Measurements from ENCODE around the gene PTPRJ. TPM values are rescaled to one million over a fixed set of nuclear protein-coding genes. Genes with fewer than 3 reads are reported as not detected.

The PTPRJ gene
- total RNA-seq, 1 donor from 2014 or later = 6.3 TPM

DNA sequence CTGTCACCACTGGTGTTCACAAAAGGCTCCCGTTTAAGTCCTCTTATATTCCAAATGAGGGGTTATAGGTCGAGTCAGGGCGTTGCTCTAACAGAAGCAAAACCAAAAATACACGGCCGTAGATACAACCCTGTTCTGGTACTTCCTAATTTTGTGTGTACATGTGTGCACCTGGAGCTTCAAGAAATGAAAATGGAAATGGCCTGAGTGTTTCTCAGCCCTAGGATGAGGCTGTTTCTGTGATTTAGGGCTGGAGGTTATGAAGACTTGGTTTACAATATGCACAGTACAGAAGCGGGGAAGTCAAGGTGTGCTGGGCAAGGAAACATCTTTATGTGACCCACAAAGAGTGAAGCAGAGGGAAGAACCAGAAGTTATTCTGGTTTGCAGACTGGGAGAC is 125.8 kb downstream of the PTPRJ start:
- Histone ChIP-seq H3K9ac (ENCODE audit: low read depth in 1 of 3, low read length in 3 of 3) (no peak overlapping the region), H3K27me3 (ENCODE audit: control insufficient read depth in 3 of 3, insufficient read depth in 3 of 3, low read length in 3 of 3) (no peaks in the 10 kb centered on the region), H3K27ac (ENCODE audit: low read depth, low read length) (no peak overlapping the region), H3K36me3 (ENCODE audit: control insufficient read depth in 3 of 3, insufficient read depth in 3 of 3, low read length in 3 of 3) (no peaks in the 10 kb centered on the region), H3K4me1 (ENCODE audit: control insufficient read depth in 3 of 3, insufficient read depth in 3 of 3, low read length in 3 of 3) (peaks cover 12 to 28% (median 19%) of the 10 kb centered on the region in 3 donors), H3K9me3 (ENCODE audit: control insufficient read depth in 3 of 3, low read length in 3 of 3) (no peaks in the 10 kb centered on the region), H3K4me3 (ENCODE audit: low read length in 3 of 3) (no peak overlapping the region)

DNA sequence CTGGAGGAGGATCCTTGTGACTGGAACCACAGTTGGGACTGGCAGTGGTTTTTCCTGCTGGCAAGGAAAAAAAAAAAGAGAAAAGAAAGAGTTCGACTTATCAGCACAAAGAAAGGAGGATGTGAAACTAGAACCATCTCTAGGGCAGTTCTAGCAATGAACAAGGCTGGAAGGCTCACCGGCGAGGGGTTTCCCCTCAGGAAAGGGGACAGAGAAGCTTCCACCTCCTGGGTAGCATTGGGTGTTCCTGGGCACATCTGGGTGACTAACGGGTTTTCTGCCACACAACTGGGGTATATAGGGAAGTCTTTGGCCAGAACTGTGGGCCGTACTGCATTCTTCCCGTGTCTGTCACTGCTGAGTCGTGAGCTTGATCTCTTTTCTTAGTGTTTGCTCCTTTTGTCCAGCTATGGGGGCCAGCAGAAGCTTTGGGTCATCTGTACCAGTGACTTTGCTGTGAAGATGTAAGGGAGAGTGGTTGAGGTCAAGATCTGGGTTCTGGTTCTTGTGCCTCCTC is 126.9 kb downstream of the PTPRJ start:
- H3K27ac ChIP-seq (ENCODE audit: low read depth, low read length) = no peak overlapping the region
- H3K27me3 ChIP-seq (ENCODE audit: control insufficient read depth in 3 of 3, insufficient read depth in 3 of 3, low read length in 3 of 3) = no peaks in the 10 kb centered on the region
- no peaks in the 10 kb centered on the region for H3K36me3 ChIP-seq (ENCODE audit: control insufficient read depth in 3 of 3, insufficient read depth in 3 of 3, low read length in 3 of 3)
- H3K9ac ChIP-seq (ENCODE audit: low read depth in 1 of 3, low read length in 3 of 3) = no peak overlapping the region
- H3K4me1 ChIP-seq (ENCODE audit: control insufficient read depth in 3 of 3, insufficient read depth in 3 of 3, low read length in 3 of 3) = peaks cover 7 to 21% (median 19%) of the 10 kb centered on the region in 3 donors
- H3K9me3 ChIP-seq (ENCODE audit: control insufficient read depth in 3 of 3, low read length in 3 of 3) = no peaks in the 10 kb centered on the region
- no peak overlapping the region for H3K4me3 ChIP-seq (ENCODE audit: low read length in 3 of 3)

DNA sequence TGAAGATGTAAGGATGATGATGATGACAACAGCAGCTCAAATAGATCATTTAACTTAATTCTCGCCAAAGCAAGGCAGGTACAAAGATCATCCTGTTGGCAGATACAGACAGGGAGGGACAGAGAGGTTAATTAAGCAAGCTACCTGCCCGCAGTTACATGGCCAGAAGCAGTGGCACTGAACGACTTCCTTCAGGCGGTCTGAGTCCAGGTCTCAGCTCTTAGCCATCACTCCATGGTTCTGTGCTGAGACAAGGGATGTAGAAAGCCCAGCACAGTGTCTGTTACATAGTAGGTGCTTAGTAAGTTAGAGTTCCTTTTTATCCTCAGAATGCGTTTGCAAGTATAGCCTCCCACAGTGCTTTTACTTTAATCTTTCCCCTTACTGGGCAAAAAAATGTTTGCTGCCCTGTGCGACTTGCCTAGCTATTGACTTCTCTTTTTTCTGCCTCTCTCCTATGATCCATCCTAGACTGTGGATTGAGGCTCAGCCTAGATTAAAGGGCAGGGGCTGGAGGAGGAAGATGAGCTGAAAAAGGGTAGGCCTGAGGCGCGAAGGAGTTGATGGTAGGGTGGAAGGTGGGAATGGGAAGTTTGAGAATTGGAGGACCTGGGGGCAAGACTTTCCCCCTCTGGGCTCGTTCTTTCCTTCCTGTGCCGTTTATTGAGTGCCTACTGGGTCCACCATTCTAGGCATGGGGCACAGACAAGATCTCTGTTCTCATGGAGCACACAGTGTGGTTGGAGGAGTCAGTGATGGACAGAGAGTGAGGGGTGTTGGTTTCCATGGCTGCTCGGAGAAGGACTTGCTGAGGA is 128.1 kb downstream of the PTPRJ start:
- Histone ChIP-seq H3K4me3 (ENCODE audit: low read length in 3 of 3) (no peak overlapping the region), H3K9ac (ENCODE audit: low read depth in 1 of 3, low read length in 3 of 3) (no peak overlapping the region), H3K4me1 (ENCODE audit: control insufficient read depth in 3 of 3, insufficient read depth in 3 of 3, low read length in 3 of 3) (peaks cover 7 to 21% (median 19%) of the 10 kb centered on the region in 3 donors), H3K27ac (ENCODE audit: low read depth, low read length) (no peak overlapping the region), H3K36me3 (ENCODE audit: control insufficient read depth in 3 of 3, insufficient read depth in 3 of 3, low read length in 3 of 3) (no peaks in the 10 kb centered on the region), H3K9me3 (ENCODE audit: control insufficient read depth in 3 of 3, low read length in 3 of 3) (no peaks in the 10 kb centered on the region), H3K27me3 (ENCODE audit: control insufficient read depth in 3 of 3, insufficient read depth in 3 of 3, low read length in 3 of 3) (no peaks in the 10 kb centered on the region)

GRCh38 chr11:48109046-48109666 is 128.8 kb downstream of the PTPRJ start:
- H3K36me3 ChIP-seq (ENCODE audit: control insufficient read depth in 3 of 3, insufficient read depth in 3 of 3, low read length in 3 of 3) = no peaks in the 10 kb centered on the region
- peak overlapping the region in 2 of 3 donors; percentile 49 to 51 for H3K4me3 ChIP-seq (ENCODE audit: low read length in 3 of 3)
- no peaks in the 10 kb centered on the region for H3K27me3 ChIP-seq (ENCODE audit: control insufficient read depth in 3 of 3, insufficient read depth in 3 of 3, low read length in 3 of 3)
- H3K9ac ChIP-seq (ENCODE audit: low read depth in 1 of 3, low read length in 3 of 3) = peak overlapping the region in 1 of 3 donors; percentile 69
- H3K27ac ChIP-seq (ENCODE audit: low read depth, low read length) = no peak overlapping the region
- no peaks in the 10 kb centered on the region for H3K9me3 ChIP-seq (ENCODE audit: control insufficient read depth in 3 of 3, low read length in 3 of 3)
- peaks cover 7 to 15% (median 14%) of the 10 kb centered on the region in 3 donors for H3K4me1 ChIP-seq (ENCODE audit: control insufficient read depth in 3 of 3, insufficient read depth in 3 of 3, low read length in 3 of 3)

GRCh38 chr11:48110509-48110766 is 130.1 kb downstream of the PTPRJ start:
- no peak overlapping the region for H3K4me3 ChIP-seq (ENCODE audit: low read length in 3 of 3)
- H3K27ac ChIP-seq (ENCODE audit: low read depth, low read length) = no peak overlapping the region
- no peaks in the 10 kb centered on the region for H3K27me3 ChIP-seq (ENCODE audit: control insufficient read depth in 3 of 3, insufficient read depth in 3 of 3, low read length in 3 of 3)
- H3K9ac ChIP-seq (ENCODE audit: low read depth in 1 of 3, low read length in 3 of 3) = no peak overlapping the region
- H3K9me3 ChIP-seq (ENCODE audit: control insufficient read depth in 3 of 3, low read length in 3 of 3) = no peaks in the 10 kb centered on the region
- H3K4me1 ChIP-seq (ENCODE audit: control insufficient read depth in 3 of 3, insufficient read depth in 3 of 3, low read length in 3 of 3) = peaks cover 7 to 9% (median 8%) of the 10 kb centered on the region in 3 donors
- H3K36me3 ChIP-seq (ENCODE audit: control insufficient read depth in 3 of 3, insufficient read depth in 3 of 3, low read length in 3 of 3) = no peaks in the 10 kb centered on the region

DNA sequence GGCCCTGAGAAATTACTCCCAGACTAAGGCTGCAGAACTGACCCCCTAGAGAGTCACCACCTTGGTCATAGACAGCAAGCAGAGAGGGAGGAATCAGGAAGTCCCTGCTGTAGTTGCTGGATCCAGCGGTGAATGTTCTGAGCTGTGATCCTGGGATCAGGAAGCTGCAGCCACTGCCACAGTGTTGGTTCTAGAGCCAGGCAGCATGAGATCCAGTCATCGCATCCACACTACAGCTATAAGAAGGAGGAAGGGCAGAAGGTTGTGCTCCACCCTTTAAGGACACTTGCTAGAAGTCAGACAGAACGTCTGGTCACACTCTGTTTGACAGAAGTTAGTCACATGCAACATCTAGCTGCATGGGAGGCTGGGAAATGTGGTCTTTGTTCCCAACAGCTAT is 131.5 kb downstream of the PTPRJ start:
- H3K27me3 ChIP-seq (ENCODE audit: control insufficient read depth in 3 of 3, insufficient read depth in 3 of 3, low read length in 3 of 3) = no peaks in the 10 kb centered on the region
- no peaks in the 10 kb centered on the region for H3K9me3 ChIP-seq (ENCODE audit: control insufficient read depth in 3 of 3, low read length in 3 of 3)
- no peak overlapping the region for H3K9ac ChIP-seq (ENCODE audit: low read depth in 1 of 3, low read length in 3 of 3)
- no peak overlapping the region for H3K27ac ChIP-seq (ENCODE audit: low read depth, low read length)
- H3K36me3 ChIP-seq (ENCODE audit: control insufficient read depth in 3 of 3, insufficient read depth in 3 of 3, low read length in 3 of 3) = no peaks in the 10 kb centered on the region
- H3K4me1 ChIP-seq (ENCODE audit: control insufficient read depth in 3 of 3, insufficient read depth in 3 of 3, low read length in 3 of 3) = peaks cover 4 to 7% (median 6%) of the 10 kb centered on the region in 3 donors
- no peak overlapping the region for H3K4me3 ChIP-seq (ENCODE audit: low read length in 3 of 3)

- H3K36me3 ChIP-seq (ENCODE audit: control insufficient read depth in 3 of 3, insufficient read depth in 3 of 3, low read length in 3 of 3) = no peaks in the 10 kb centered on the region
- no peak overlapping the region for H3K9ac ChIP-seq (ENCODE audit: low read depth in 1 of 3, low read length in 3 of 3)
- H3K4me1 ChIP-seq (ENCODE audit: control insufficient read depth in 3 of 3, insufficient read depth in 3 of 3, low read length in 3 of 3) = peaks cover under 1 to 2% (median 1%) of the 10 kb centered on the region in 3 donors
- H3K4me3 ChIP-seq (ENCODE audit: low read length in 3 of 3) = no peak overlapping the region
- no peaks in the 10 kb centered on the region for H3K27me3 ChIP-seq (ENCODE audit: control insufficient read depth in 3 of 3, insufficient read depth in 3 of 3, low read length in 3 of 3)
- no peaks in the 10 kb centered on the region for H3K9me3 ChIP-seq (ENCODE audit: control insufficient read depth in 3 of 3, low read length in 3 of 3)
- H3K27ac ChIP-seq (ENCODE audit: low read depth, low read length) = no peak overlapping the region
Observed at GRCh38 chr11:48114740-48115139, 134.4 kb downstream of the PTPRJ start.

DNA sequence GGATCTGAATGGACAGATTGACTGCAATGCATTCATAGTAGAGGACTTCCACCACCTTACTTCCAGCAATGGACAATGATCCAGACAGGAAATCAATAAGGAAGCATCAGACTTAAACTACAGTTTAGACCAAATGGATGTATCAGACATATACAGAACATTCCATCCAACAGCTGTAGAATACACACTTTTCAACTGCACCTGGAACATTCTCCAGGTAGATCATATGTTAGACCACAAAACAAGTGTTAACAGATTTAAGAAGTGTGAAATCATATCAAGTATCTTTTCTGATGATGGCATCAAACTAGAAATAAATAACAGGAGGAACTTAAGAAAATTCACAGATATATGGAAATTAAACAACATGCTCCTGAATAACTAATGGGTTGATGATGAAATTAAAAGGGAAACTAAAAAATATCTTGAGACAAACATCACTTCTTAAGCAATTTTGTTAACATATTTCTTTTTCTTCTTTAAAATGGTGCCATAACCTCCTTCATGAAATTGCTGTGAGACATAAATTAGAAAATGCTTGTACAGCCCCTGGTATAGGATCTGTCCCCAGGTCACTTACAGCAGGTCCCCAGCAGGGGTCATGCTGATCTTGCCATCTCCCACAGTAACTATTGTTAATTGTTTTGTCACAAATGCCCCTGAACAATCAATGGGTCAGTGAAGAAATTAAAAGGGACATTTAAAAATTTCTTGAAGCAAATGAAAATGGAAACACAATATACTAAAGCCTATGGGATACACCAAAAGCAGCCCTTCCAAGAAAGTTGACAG is 136.3 kb downstream of the PTPRJ start:
- Histone ChIP-seq H3K9ac (ENCODE audit: low read depth in 1 of 3, low read length in 3 of 3) (no peak overlapping the region), H3K4me1 (ENCODE audit: control insufficient read depth in 3 of 3, insufficient read depth in 3 of 3, low read length in 3 of 3) (no peaks in the 10 kb centered on the region), H3K4me3 (ENCODE audit: low read length in 3 of 3) (no peak overlapping the region), H3K36me3 (ENCODE audit: control insufficient read depth in 3 of 3, insufficient read depth in 3 of 3, low read length in 3 of 3) (peaks cover 0 to 5% (median 0%) of the 10 kb centered on the region in 3 donors), H3K27ac (ENCODE audit: low read depth, low read length) (no peak overlapping the region), H3K9me3 (ENCODE audit: control insufficient read depth in 3 of 3, low read length in 3 of 3) (no peaks in the 10 kb centered on the region), H3K27me3 (ENCODE audit: control insufficient read depth in 3 of 3, insufficient read depth in 3 of 3, low read length in 3 of 3) (no peaks in the 10 kb centered on the region)

GRCh38 chr11:48122246-48122645 is 141.9 kb downstream of the PTPRJ start:
- H3K9ac ChIP-seq (ENCODE audit: low read depth in 1 of 3, low read length in 3 of 3) = no peak overlapping the region
- H3K4me3 ChIP-seq (ENCODE audit: low read length in 3 of 3) = no peak overlapping the region
- H3K4me1 ChIP-seq (ENCODE audit: control insufficient read depth in 3 of 3, insufficient read depth in 3 of 3, low read length in 3 of 3) = no peaks in the 10 kb centered on the region
- H3K27ac ChIP-seq (ENCODE audit: low read depth, low read length) = no peak overlapping the region
- peaks cover 7 to 9% (median 7%) of the 10 kb centered on the region in 3 donors for H3K36me3 ChIP-seq (ENCODE audit: control insufficient read depth in 3 of 3, insufficient read depth in 3 of 3, low read length in 3 of 3)
- no peaks in the 10 kb centered on the region for H3K9me3 ChIP-seq (ENCODE audit: control insufficient read depth in 3 of 3, low read length in 3 of 3)
- H3K27me3 ChIP-seq (ENCODE audit: control insufficient read depth in 3 of 3, insufficient read depth in 3 of 3, low read length in 3 of 3) = no peaks in the 10 kb centered on the region

GRCh38 chr11:48122656-48123055 is 142.3 kb downstream of the PTPRJ start:
- peaks cover 7 to 10% (median 9%) of the 10 kb centered on the region in 3 donors for H3K36me3 ChIP-seq (ENCODE audit: control insufficient read depth in 3 of 3, insufficient read depth in 3 of 3, low read length in 3 of 3)
- no peaks in the 10 kb centered on the region for H3K9me3 ChIP-seq (ENCODE audit: control insufficient read depth in 3 of 3, low read length in 3 of 3)
- no peaks in the 10 kb centered on the region for H3K4me1 ChIP-seq (ENCODE audit: control insufficient read depth in 3 of 3, insufficient read depth in 3 of 3, low read length in 3 of 3)
- no peak overlapping the region for H3K27ac ChIP-seq (ENCODE audit: low read depth, low read length)
- no peak overlapping the region for H3K9ac ChIP-seq (ENCODE audit: low read depth in 1 of 3, low read length in 3 of 3)
- no peak overlapping the region for H3K4me3 ChIP-seq (ENCODE audit: low read length in 3 of 3)
- H3K27me3 ChIP-seq (ENCODE audit: control insufficient read depth in 3 of 3, insufficient read depth in 3 of 3, low read length in 3 of 3) = no peaks in the 10 kb centered on the region
